Esophagus muscularis mucosa (tissue), 4 donors: ENCODE data around the gene TPK1. TPM values are rescaled to one million over a fixed set of nuclear protein-coding genes. Genes with fewer than 3 reads are reported as not detected.

Experiments used
- DNase-seq: peaks from one replicate; pipeline ENCODE4 v3.0.0-alpha.2; 2017; ENCODE audit errors: extremely low spot score
- H3K27ac ChIP-seq, 4 donors: fragments of 200-600 bp; sonication (generic); replicated peaks in 1 of 4; 1 replicate in 3 of 4; 2 replicates in 1 of 4; pipeline ENCODE4 v1.5.1; 2016 to 2019; ENCODE audit warnings: mild to moderate bottlenecking in 1 of 4
- H3K27me3 ChIP-seq, 4 donors: fragments of 200-600 bp; sonication (generic); one replicate each; pipeline versions ENCODE4 v1.5.1 to v1.6.0; 2016 to 2019
- H3K36me3 ChIP-seq, 4 donors: fragments of 200-600 bp; sonication (generic); one replicate each; pipeline ENCODE4 v1.5.1; 2016 to 2019
- H3K4me1 ChIP-seq, 4 donors: fragments of 200-600 bp; sonication (generic); one replicate each; pipeline ENCODE4 v1.5.1; 2016 to 2019
- H3K4me3 ChIP-seq, 4 donors: fragments of 200-600 bp; sonication (generic); 1 replicate in 2 of 4; 2 replicates in 2 of 4; pipeline ENCODE4 v1.5.1; 2016 to 2019; ENCODE audit warnings: mild to moderate bottlenecking in 4 of 4, moderate library complexity in 1 of 4
- H3K9me3 ChIP-seq, 4 donors: fragments of 200-600 bp; sonication (generic); 1 replicate in 3 of 4; 2 replicates in 1 of 4; pipeline ENCODE4 v1.5.1; 2016 to 2019
- EP300 ChIP-seq: sonication (generic); formaldehyde crosslinking; IDR thresholded peaks from one replicate; pipeline ENCODE4 v1.6.1; 2017; ENCODE audit warnings: antibody characterized with exemption
- POLR2A ChIP-seq: fragments of 450-650 bp; IDR thresholded peaks from one replicate; pipeline ENCODE4 v1.6.1; 2017; ENCODE audit warnings: antibody characterized with exemption, moderate library complexity, mild to moderate bottlenecking, low read depth
- POLR2AphosphoS5 ChIP-seq, 2 donors: sonication (generic); formaldehyde crosslinking; IDR thresholded peaks; one replicate each; pipeline ENCODE4 v1.6.1; 2017; ENCODE audit warnings: antibody characterized with exemption in 2 of 2
- WGBS: methylation state at CpG from one replicate; pipeline ENCODE4 v1.1.5; 2018; 5-methylcytosine and 5-hydroxymethylcytosine counted together
- intact Hi-C: fragments of 100-400 bp; cut with DNase I; formaldehyde crosslinking; loops from one replicate; pipeline ENCODE4 v1.15.1; 2023
- total RNA-seq, 4 donors: library from RNA; depleted of rRNA; stranded (reverse); fragments of >200 nt; gene quantifications; one replicate each; pipeline versions ENCODE4 v1.1.0 to v1.2.1, GENCODE V29; 2016
- TF ChIP-seq, protein P1 (sequence below), 3 experiments: fragments of 200-600 bp in 2 of 3; fragments of 450-650 bp in 1 of 3; sonication (generic) in 2 of 3; IDR thresholded peaks; one replicate each; pipeline ENCODE4 v1.5.1; 2017 to 2019; ENCODE audit warnings: antibody characterized with exemption in 3 of 3, mild to moderate bottlenecking in 2 of 3, moderate library complexity in 1 of 3

Gene TPK1
- total RNA-seq, 4 donors from 2014 or later: 2.7 to 4.3 (median 3.4) TPM

DNA sequence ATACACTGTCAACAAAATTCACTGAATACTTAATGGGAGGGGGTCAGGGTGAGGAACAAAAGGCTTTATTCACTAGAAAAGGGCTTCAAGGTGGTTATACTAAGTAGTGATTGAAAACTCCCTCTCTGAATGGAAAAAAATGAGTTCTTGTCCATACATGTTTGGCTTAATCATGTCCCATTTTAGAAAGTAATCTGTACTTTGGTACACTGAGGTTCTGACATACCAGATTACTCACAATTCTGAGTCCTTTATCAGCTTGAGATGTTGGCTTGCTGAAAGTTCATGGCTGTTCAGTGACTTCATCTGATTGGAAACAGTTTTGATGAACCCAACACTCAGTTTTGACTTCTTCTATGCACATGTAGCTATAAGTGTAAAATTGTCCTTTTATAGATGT lies 419.5 kb downstream of the TPK1 start:
- no peak for DNase-seq
- Histone ChIP-seq H3K27me3 (peaks cover 0 to 4% (median 0%) of the 10 kb centered on the region in 4 donors), H3K4me1 (no peaks in the 10 kb centered on the region), H3K36me3 (no peaks in the 10 kb centered on the region), H3K27ac (no peak overlapping the region), H3K9me3 (peaks cover 0 to 5% (median 0%) of the 10 kb centered on the region in 4 donors), H3K4me3 (no peak overlapping the region)
- TF ChIP-seq POLR2AphosphoS5 (IDR thresholded peaks at IDR 0.05): no peak
- TF ChIP-seq EP300: no peak
- no peak for TF ChIP-seq POLR2A
- TF ChIP-seq, protein P1, sequence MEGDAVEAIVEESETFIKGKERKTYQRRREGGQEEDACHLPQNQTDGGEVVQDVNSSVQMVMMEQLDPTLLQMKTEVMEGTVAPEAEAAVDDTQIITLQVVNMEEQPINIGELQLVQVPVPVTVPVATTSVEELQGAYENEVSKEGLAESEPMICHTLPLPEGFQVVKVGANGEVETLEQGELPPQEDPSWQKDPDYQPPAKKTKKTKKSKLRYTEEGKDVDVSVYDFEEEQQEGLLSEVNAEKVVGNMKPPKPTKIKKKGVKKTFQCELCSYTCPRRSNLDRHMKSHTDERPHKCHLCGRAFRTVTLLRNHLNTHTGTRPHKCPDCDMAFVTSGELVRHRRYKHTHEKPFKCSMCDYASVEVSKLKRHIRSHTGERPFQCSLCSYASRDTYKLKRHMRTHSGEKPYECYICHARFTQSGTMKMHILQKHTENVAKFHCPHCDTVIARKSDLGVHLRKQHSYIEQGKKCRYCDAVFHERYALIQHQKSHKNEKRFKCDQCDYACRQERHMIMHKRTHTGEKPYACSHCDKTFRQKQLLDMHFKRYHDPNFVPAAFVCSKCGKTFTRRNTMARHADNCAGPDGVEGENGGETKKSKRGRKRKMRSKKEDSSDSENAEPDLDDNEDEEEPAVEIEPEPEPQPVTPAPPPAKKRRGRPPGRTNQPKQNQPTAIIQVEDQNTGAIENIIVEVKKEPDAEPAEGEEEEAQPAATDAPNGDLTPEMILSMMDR (IDR thresholded peaks at IDR 0.05): no peak
- intact Hi-C loops: no loop called here

DNA sequence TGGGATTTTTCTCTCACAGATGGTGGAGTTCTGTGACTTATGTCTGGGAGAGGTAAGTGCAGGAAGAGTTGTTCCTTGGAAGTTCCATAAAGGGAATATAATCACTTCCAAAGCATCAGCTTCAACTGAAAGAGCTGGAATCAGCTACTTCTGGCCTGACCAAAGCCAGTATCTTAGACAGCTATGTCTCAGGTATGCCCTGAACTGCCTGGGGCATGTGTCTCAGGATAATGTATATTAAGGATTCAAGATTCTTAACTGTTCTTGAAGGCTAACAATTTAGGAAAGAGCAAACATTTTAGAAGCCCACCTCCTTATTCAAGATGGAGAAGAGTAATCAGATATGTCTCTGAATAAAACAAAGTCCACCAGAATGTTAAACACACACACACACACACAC lies 420.0 kb downstream of the TPK1 start:
- Histone ChIP-seq H3K27me3 (peaks cover 0 to 4% (median 0%) of the 10 kb centered on the region in 4 donors), H3K27ac (no peak overlapping the region), H3K4me1 (no peaks in the 10 kb centered on the region), H3K4me3 (no peak overlapping the region), H3K9me3 (peaks cover 0 to 5% (median 0%) of the 10 kb centered on the region in 4 donors), H3K36me3 (no peaks in the 10 kb centered on the region)
- TF ChIP-seq, protein P1 (IDR thresholded peaks at IDR 0.05): no peak
- no peak for TF ChIP-seq POLR2A
- TF ChIP-seq EP300: no peak
- no peak for TF ChIP-seq POLR2AphosphoS5 (IDR thresholded peaks at IDR 0.05)
- intact Hi-C loops: no loop called here
- DNase-seq: no peak

DNA sequence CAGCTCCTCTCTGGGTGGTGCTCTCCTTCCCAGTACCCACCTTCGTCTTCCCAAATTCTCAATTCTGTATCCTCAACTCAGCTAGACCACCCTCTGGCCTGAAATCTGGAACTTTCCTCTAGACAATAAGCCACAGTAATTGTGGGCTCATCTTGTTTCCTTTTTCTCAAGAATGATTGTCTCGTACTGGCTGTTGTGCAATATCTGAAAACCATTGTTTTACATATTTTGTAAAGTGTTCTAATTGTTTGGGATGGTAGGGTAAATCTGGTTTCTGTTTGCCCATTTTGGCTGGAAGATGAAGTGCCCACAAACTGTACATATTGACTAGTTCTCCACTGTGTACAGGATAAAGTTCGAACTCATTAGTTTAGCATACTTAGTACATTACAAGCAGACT lies 421.0 kb downstream of the TPK1 start:
- WGBS: 83% methylated on average over 3 of the region's 3 CpGs
- Histone ChIP-seq H3K4me1 (no peaks in the 10 kb centered on the region), H3K9me3 (peaks cover 0 to 5% (median 0%) of the 10 kb centered on the region in 4 donors), H3K4me3 (no peak overlapping the region), H3K27me3 (peaks cover 0 to 4% (median 0%) of the 10 kb centered on the region in 4 donors), H3K27ac (no peak overlapping the region), H3K36me3 (no peaks in the 10 kb centered on the region)
- no peak for TF ChIP-seq POLR2AphosphoS5 (IDR thresholded peaks at IDR 0.05)
- no peak for TF ChIP-seq EP300
- TF ChIP-seq, protein P1 (IDR thresholded peaks at IDR 0.05): no peak
- TF ChIP-seq POLR2A: no peak
- intact Hi-C loops: no loop called here
- DNase-seq: no peak

DNA sequence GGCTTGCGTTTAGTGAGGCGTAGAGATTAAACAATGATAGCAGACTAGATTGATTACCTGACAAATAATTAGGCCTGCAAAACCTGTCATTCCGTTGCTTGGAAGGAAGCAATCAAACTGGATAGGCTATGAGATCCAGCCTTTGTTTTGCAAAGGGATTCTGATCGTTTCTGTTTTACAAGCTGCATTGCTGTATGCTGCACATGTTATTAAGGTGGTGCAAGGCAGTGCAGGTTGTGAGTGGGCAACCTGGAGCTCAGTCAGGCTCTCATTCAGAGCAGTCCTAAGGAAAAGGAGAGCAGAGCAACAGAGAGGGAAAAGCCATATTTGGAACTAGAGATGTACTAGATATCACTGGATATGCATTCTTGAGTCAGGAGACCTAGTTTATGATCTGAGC lies 425.4 kb downstream of the TPK1 start:
- H3K27me3 ChIP-seq: no peaks in the 10 kb centered on the region
- H3K4me3 ChIP-seq: no peak overlapping the region
- intact Hi-C loops: no loop called here
- TF ChIP-seq POLR2AphosphoS5 (IDR thresholded peaks at IDR 0.05): no peak
- TF ChIP-seq, protein P1 (IDR thresholded peaks at IDR 0.05): no peak
- no peak for TF ChIP-seq EP300
- no peak for TF ChIP-seq POLR2A
- H3K27ac ChIP-seq: no peak overlapping the region
- no peaks in the 10 kb centered on the region for H3K4me1 ChIP-seq
- H3K36me3 ChIP-seq: no peaks in the 10 kb centered on the region
- 27% methylated on average over 4 of the region's 4 CpGs for WGBS
- no peak for DNase-seq
- H3K9me3 ChIP-seq: no peaks in the 10 kb centered on the region

DNA sequence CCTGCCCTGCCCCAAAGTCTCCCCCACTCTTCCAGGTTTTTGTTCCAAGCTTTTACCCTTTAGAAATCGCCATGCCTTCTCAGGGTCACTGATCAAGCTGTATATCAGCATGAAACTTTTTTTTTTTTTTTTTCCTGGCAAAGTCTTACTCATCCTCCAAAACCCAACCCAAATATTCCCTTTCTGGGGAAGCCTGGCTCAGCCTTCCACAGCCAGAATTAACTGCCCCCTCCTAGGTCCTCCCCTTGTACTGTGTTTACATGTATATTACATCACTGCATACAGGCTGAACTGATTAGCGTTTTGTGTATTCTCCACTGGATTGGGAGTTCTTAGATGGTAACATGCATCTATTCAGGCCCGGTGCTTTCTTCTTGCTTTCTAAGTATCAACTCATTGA lies 427.7 kb downstream of the TPK1 start:
- TF ChIP-seq EP300: no peak
- TF ChIP-seq POLR2A: no peak
- TF ChIP-seq, protein P1 (IDR thresholded peaks at IDR 0.05): no peak
- no peak for TF ChIP-seq POLR2AphosphoS5 (IDR thresholded peaks at IDR 0.05)
- WGBS: 75% methylated on average over 3 of the region's 3 CpGs
- no peaks in the 10 kb centered on the region for H3K9me3 ChIP-seq
- DNase-seq: no peak
- H3K36me3 ChIP-seq: no peaks in the 10 kb centered on the region
- no peak overlapping the region for H3K27ac ChIP-seq
- H3K4me3 ChIP-seq: no peak overlapping the region
- no peaks in the 10 kb centered on the region for H3K4me1 ChIP-seq
- no peaks in the 10 kb centered on the region for H3K27me3 ChIP-seq
- intact Hi-C loops: no loop called here
